Measurements from ENCODE around the gene UGT1A9.

The UGT1A9 gene

DNA sequence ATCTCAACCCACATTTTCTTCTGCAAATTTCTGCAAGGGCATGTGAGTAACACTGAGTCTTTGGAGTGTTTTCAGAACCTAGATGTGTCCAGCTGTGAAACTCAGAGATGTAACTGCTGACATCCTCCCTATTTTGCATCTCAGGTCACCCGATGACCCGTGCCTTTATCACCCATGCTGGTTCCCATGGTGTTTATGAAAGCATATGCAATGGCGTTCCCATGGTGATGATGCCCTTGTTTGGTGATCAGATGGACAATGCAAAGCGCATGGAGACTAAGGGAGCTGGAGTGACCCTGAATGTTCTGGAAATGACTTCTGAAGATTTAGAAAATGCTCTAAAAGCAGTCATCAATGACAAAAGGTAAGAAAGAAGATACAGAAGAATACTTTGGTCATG lies 96.4 kb downstream of the UGT1A9 start:
- Mint-ChIP-seq H3K27ac (no peak overlapping the region), H3K4me1 (ENCODE audit: low read depth) (no peaks in the 10 kb centered on the region), H3K27me3 (ENCODE audit: low read depth) (peaks cover 10% of the 10 kb centered on the region), H3K9me3 (no peaks in the 10 kb centered on the region), H3K36me3 (ENCODE audit: low read depth) (no peaks in the 10 kb centered on the region), H3K4me3 (no peak overlapping the region)
- DNase-seq (ENCODE audit: low spot score): no peak

DNA sequence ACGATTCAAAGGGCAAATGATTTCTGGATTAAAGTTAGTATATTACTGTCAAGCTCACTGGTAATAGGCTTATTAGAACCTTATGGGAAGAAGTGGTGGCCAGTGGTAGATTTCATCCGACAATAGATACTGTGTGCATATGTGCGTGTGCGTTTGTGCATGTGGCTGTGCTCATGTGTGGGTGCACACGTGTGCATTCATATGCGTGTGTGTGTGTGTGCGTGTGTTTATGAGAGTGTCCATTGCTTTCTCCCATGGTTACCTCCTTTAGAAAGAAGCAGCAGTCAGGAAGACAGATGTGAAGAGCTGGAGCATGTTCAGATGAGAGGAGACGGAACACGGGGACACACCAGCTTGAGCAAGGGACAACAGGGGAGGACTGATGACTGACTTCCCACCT lies 97.6 kb downstream of the UGT1A9 start:
- H3K9me3 Mint-ChIP-seq: no peaks in the 10 kb centered on the region
- no peak overlapping the region for H3K4me3 Mint-ChIP-seq
- H3K36me3 Mint-ChIP-seq (ENCODE audit: low read depth): no peaks in the 10 kb centered on the region
- peaks cover 4% of the 10 kb centered on the region for H3K27me3 Mint-ChIP-seq (ENCODE audit: low read depth)
- DNase-seq (ENCODE audit: low spot score): no peak
- H3K27ac Mint-ChIP-seq: no peak overlapping the region
- no peaks in the 10 kb centered on the region for H3K4me1 Mint-ChIP-seq (ENCODE audit: low read depth)

DNA sequence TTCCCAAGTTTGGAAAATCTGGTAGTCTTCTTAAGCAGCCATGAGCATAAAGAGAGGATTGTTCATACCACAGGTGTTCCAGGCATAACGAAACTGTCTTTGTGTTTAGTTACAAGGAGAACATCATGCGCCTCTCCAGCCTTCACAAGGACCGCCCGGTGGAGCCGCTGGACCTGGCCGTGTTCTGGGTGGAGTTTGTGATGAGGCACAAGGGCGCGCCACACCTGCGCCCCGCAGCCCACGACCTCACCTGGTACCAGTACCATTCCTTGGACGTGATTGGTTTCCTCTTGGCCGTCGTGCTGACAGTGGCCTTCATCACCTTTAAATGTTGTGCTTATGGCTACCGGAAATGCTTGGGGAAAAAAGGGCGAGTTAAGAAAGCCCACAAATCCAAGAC lies 100.5 kb downstream of the UGT1A9 start:
- Mint-ChIP-seq H3K27me3 (ENCODE audit: low read depth) (no peaks in the 10 kb centered on the region), H3K9me3 (peaks cover 3% of the 10 kb centered on the region)

DNA sequence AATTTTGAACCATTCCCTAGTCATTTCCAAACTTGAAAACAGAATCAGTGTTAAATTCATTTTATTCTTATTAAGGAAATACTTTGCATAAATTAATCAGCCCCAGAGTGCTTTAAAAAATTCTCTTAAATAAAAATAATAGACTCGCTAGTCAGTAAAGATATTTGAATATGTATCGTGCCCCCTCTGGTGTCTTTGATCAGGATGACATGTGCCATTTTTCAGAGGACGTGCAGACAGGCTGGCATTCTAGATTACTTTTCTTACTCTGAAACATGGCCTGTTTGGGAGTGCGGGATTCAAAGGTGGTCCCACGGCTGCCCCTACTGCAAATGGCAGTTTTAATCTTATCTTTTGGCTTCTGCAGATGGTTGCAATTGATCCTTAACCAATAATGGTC lies 100.9 kb downstream of the UGT1A9 start:
- H3K4me1 Mint-ChIP-seq (ENCODE audit: low read depth): no peaks in the 10 kb centered on the region

More for the DNA sequence above, 100.5 kb downstream of the UGT1A9 start:
- no peak for DNase-seq (ENCODE audit: low spot score)
- Mint-ChIP-seq H3K36me3 (ENCODE audit: low read depth) (no peaks in the 10 kb centered on the region), H3K27ac (no peak overlapping the region), H3K4me1 (ENCODE audit: low read depth) (no peaks in the 10 kb centered on the region), H3K4me3 (no peak overlapping the region)

DNA sequence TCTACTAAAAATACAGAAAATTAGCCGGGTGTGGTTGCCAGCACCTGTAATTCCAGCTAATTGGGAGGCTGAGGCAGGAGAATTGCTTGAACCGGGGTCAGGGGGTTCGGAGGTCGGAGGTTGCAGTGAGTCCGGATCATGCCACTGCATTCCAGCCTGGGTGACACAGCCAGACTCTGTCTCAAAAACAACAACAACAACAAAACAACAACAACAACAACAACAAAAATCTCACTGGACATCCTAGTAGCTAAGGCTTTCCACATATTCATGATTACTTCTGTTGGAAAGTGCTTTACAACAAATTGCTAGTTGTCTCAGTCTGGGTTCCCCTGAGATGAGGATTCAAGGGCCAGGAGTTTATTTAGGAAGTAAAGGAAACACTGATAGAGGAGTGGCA lies 102.2 kb downstream of the UGT1A9 start:
- Mint-ChIP-seq H3K4me3 (no peak overlapping the region), H3K27me3 (ENCODE audit: low read depth) (no peaks in the 10 kb centered on the region), H3K9me3 (peaks cover 3% of the 10 kb centered on the region), H3K36me3 (ENCODE audit: low read depth) (no peaks in the 10 kb centered on the region), H3K27ac (no peak overlapping the region), H3K4me1 (ENCODE audit: low read depth) (no peaks in the 10 kb centered on the region)
- DNase-seq (ENCODE audit: low spot score): no peak

More for the DNA sequence above, 100.9 kb downstream of the UGT1A9 start:
- no peak overlapping the region for H3K27ac Mint-ChIP-seq
- H3K4me3 Mint-ChIP-seq: no peak overlapping the region
- no peaks in the 10 kb centered on the region for H3K27me3 Mint-ChIP-seq (ENCODE audit: low read depth)
- no peaks in the 10 kb centered on the region for H3K36me3 Mint-ChIP-seq (ENCODE audit: low read depth)
- H3K9me3 Mint-ChIP-seq: peaks cover 3% of the 10 kb centered on the region
- no peak for DNase-seq (ENCODE audit: low spot score)

DNA sequence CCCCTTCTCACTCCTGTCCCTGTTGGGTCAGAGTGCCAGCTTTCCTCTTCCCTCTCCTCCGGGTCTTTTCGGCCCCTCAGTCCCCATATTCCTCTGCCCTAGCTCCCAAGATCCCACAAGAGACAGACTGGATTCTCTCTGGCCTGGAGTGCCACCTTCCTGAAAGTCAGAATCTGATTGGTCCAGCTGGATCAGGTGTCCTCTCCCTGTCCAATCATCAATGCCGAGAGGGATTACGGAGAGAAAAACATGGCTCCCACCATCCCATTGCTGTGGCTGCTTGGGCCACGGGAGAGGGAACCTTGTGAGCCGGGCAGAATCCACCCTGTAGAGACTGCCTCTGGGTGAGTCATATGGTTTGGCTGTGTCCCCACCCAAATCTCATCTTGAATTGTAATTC lies 103.7 kb downstream of the UGT1A9 start:
- H3K4me1 Mint-ChIP-seq (ENCODE audit: low read depth): no peaks in the 10 kb centered on the region
- no peaks in the 10 kb centered on the region for H3K36me3 Mint-ChIP-seq (ENCODE audit: low read depth)

DNA sequence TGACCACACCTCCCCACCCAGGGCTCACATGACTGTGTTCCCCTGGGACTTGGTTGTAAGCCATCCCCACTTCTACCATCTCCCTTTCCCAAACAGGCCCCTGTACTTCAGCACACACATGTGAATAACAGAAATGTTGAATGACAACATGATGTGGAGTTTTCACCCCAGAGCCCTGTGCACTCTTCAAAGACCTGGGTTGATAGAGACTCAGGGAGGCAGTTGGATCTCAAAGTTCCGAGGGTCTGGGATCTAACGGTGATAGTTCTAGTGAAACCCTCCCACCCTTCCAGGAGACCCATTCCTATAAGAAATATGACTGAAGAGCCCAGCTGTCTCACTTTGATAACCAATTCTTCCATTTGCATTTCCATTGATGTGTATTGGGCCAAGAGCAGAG lies 106.3 kb downstream of the UGT1A9 start, which contains the start of gene MROH2A:
MROH2A (plus strand) TSS at position 301 of the 400 bp plus-strand sequence. CDS start 1,029 bp downstream, outside the sequence.
- no peak within 1 kb of the TSS for H3K27ac Mint-ChIP-seq

More for the DNA sequence above, 103.7 kb downstream of the UGT1A9 start:
- no peak overlapping the region for H3K4me3 Mint-ChIP-seq
- no peak overlapping the region for H3K27ac Mint-ChIP-seq
- no peak for DNase-seq (ENCODE audit: low spot score)
- H3K9me3 Mint-ChIP-seq: peaks cover 3% of the 10 kb centered on the region
- no peaks in the 10 kb centered on the region for H3K27me3 Mint-ChIP-seq (ENCODE audit: low read depth)

DNA sequence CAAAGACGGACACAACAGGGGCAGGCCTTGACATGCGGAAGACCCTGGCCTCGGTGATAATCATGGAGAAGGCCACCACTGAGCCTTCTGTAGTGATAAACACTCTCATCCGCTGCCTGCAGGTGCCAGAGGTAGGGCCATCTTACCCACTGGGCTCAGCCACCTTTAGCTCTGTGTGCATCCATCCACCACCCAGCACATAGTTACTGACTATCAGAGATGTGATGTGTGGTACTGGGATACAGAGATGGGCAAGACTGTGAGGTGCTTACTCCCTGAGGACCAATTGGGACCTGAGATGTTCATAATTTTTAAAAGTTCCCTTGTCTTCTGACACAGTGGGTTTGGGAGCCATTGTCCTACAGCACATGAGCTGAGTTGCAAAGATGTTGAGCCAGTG lies 108.0 kb downstream of the UGT1A9 start:
- Mint-ChIP-seq H3K9me3 (peaks cover 3% of the 10 kb centered on the region), H3K27ac (no peak overlapping the region), H3K27me3 (ENCODE audit: low read depth) (peaks cover 10% of the 10 kb centered on the region), H3K4me3 (no peak overlapping the region), H3K4me1 (ENCODE audit: low read depth) (no peaks in the 10 kb centered on the region), H3K36me3 (ENCODE audit: low read depth) (no peaks in the 10 kb centered on the region)
- DNase-seq (ENCODE audit: low spot score): no peak

More for the DNA sequence above, 106.3 kb downstream of the UGT1A9 start, which contains the start of gene MROH2A:
- Mint-ChIP-seq H3K27me3 (ENCODE audit: low read depth) (peaks cover 8% of the 10 kb centered on the region), H3K4me1 (ENCODE audit: low read depth) (no peaks in the 10 kb centered on the region), H3K36me3 (ENCODE audit: low read depth) (no peaks in the 10 kb centered on the region), H3K9me3 (peaks cover 3% of the 10 kb centered on the region), H3K4me3 (no peak within 1 kb of the TSS)
- no peak for DNase-seq (ENCODE audit: low spot score)

DNA sequence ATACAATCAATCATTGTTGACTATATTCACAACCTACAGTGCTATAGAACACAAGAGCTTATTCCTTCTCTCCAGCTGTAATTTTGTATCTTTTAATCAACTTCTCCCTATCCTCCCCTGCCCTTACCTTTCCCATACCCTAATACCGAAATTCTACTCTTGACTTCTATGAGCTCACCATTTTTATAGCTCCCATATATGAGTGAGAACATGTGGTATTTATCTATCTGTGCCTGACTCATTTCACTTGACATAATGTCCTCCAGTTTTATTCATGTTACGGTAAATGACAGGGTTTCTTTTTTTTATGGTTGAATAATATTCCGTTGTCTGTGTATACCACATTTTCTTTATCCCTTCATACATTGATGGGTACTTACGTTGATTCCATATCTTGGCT lies 109.1 kb downstream of the UGT1A9 start:
- peaks cover 10% of the 10 kb centered on the region for H3K27me3 Mint-ChIP-seq (ENCODE audit: low read depth)
- no peaks in the 10 kb centered on the region for H3K36me3 Mint-ChIP-seq (ENCODE audit: low read depth)
- peaks cover 3% of the 10 kb centered on the region for H3K9me3 Mint-ChIP-seq
- H3K4me1 Mint-ChIP-seq (ENCODE audit: low read depth): no peaks in the 10 kb centered on the region
- DNase-seq (ENCODE audit: low spot score): no peak
- no peak overlapping the region for H3K27ac Mint-ChIP-seq
- H3K4me3 Mint-ChIP-seq: no peak overlapping the region

DNA sequence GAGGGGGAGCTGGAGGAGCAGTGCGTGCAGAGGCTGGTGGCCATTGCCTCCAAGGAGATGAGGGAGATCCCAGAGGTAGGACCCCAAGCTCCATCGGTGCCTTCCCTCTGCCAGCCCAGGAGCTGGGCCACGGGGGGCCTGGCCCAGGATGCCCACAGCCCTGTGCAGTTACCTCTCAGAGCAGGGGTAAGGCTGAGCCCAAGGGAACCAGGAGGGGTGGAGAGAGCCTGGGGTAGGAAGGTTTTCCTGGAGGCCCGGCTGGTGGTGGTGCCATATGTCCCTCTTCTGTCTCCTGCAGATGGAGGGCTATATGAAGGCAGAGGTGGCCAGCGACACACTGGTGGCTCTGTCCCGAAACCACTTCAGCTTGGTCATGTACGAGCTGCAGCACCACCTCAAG lies 117.9 kb downstream of the UGT1A9 start:
- no peaks in the 10 kb centered on the region for H3K27me3 Mint-ChIP-seq (ENCODE audit: low read depth)
- no peak for DNase-seq (ENCODE audit: low spot score)
- no peaks in the 10 kb centered on the region for H3K9me3 Mint-ChIP-seq
- H3K36me3 Mint-ChIP-seq (ENCODE audit: low read depth): no peaks in the 10 kb centered on the region
- H3K4me1 Mint-ChIP-seq (ENCODE audit: low read depth): no peaks in the 10 kb centered on the region
- H3K4me3 Mint-ChIP-seq: no peak overlapping the region
- no peak overlapping the region for H3K27ac Mint-ChIP-seq

DNA sequence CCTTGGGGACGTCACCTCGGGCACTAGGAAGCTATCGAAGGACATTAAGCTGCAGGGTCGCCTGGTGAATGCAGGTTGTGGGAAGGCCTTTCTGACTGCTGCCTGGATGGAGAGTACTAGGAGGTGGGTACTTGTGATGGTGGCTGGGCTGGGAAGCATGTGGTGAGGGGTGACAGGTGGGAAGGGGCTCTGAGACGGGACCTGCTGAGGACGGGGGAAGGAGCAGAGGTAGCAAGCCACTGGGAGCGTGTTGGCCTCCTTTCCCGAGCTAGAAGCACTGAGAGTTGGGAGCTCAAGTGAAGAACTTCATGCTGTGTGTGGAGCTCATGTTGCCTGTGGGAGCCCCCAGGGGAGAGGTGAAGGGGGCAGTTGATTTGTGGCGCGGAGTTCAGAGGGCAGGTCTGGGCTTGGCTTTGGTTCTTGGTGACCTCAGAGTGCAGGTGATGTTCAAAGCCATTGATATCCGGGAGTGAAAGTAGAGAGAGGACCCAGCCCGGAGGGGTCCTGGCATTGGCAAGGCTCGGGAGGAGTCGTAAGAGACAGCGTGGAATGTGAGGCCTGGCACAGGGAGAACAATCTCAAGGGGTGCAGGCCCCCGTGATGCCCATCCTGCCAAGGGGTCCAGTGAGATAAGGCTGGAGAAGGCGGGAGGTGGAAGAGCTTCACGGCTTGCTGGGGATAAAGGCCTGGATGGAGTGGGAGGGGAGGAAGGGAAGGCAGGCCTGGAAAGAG lies 119.6 kb downstream of the UGT1A9 start:
- no peaks in the 10 kb centered on the region for H3K9me3 Mint-ChIP-seq
- no peaks in the 10 kb centered on the region for H3K27me3 Mint-ChIP-seq (ENCODE audit: low read depth)
- no peak overlapping the region for H3K4me3 Mint-ChIP-seq
- no peaks in the 10 kb centered on the region for H3K36me3 Mint-ChIP-seq (ENCODE audit: low read depth)
- H3K27ac Mint-ChIP-seq: peak overlapping the region; percentile 1
- H3K4me1 Mint-ChIP-seq (ENCODE audit: low read depth): no peaks in the 10 kb centered on the region
- no peak for DNase-seq (ENCODE audit: low spot score)

DNA sequence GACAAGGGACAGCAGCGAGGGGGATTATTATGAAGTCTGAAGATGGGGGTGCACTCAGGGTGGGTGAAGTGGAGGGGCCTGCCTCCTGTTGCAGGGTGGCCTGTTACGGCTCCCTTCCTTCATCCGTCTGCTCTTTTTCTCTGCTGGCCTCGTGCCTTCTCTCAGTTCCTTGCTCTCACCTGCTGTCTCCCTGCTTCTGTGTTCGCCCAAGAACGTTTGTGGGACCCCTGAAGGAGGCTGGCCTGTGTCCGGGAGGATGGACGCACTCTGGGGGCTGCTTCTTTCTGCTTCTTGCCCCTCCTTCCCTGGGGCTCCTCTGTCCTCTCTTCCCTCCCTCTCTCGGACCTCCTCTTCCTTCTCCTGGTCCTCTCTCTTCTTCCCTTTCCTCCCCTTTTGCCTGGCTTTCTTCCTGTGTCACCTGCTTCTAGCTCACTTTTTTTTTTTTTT lies 120.2 kb downstream of the UGT1A9 start:
- Mint-ChIP-seq H3K27ac (no peak overlapping the region), H3K4me1 (ENCODE audit: low read depth) (no peaks in the 10 kb centered on the region), H3K4me3 (no peak overlapping the region), H3K36me3 (ENCODE audit: low read depth) (no peaks in the 10 kb centered on the region), H3K27me3 (ENCODE audit: low read depth) (no peaks in the 10 kb centered on the region), H3K9me3 (no peaks in the 10 kb centered on the region)
- DNase-seq (ENCODE audit: low spot score): no peak

DNA sequence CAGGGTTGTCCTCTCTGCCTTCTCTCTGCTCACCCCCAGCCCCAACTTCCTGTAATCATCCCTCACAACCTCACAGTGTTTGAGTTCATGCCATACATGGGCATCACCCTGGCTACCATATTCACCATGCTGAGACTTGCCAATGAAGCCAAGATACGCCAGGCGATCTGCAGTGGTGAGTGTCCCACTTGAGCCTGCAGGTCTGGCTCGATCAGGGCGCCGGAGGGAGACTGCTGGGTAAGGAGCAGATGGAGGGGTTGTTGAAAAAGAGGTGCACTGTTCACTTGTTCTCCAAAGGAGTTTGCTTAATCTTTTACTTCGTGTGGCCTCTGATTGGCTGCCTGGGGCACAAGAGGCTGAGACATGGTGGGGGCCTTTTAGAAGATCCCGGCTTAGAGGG lies 121.0 kb downstream of the UGT1A9 start:
- H3K27ac Mint-ChIP-seq: no peak overlapping the region
- no peaks in the 10 kb centered on the region for H3K9me3 Mint-ChIP-seq
- no peak overlapping the region for H3K4me3 Mint-ChIP-seq
- DNase-seq (ENCODE audit: low spot score): no peak
- H3K4me1 Mint-ChIP-seq (ENCODE audit: low read depth): no peaks in the 10 kb centered on the region
- H3K27me3 Mint-ChIP-seq (ENCODE audit: low read depth): no peaks in the 10 kb centered on the region
- no peaks in the 10 kb centered on the region for H3K36me3 Mint-ChIP-seq (ENCODE audit: low read depth)

DNA sequence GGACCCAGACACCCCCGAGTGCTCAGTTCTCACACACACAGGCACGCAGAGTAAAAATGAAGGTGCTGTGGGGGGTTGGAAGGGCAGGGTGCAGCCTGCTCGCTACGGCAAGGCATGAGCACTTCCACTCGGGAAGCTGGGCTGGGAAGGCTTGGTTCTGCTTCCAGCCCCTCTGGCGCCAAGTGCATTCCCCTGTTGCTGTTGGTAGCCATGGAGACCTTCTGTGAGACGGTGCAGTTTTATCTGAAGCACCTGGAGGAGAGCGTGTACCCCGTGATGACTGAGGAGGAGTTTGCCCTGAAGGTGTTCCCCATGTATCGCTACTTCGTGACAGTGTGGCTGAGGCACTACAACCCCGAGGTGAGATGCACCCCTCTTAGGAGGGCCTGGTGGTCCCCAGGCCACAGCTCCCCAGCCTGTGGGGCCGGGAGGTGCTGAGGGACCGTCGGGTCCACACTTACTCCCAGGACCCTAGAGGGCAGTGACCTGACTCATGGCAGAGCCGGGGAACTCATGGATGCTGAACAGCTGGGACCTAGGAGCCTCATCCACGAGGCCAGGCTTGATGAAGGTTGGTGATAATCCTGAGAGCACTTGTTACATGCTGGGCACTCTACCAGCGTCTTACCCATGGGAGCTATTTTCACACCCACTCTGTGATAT lies 121.9 kb downstream of the UGT1A9 start:
- no peaks in the 10 kb centered on the region for H3K36me3 Mint-ChIP-seq (ENCODE audit: low read depth)
- H3K4me3 Mint-ChIP-seq: no peak overlapping the region
- no peaks in the 10 kb centered on the region for H3K9me3 Mint-ChIP-seq
- no peaks in the 10 kb centered on the region for H3K27me3 Mint-ChIP-seq (ENCODE audit: low read depth)
- H3K4me1 Mint-ChIP-seq (ENCODE audit: low read depth): no peaks in the 10 kb centered on the region
- DNase-seq (ENCODE audit: low spot score): no peak
- no peak overlapping the region for H3K27ac Mint-ChIP-seq
